ENCODE measurements around the gene SSU72.

DNA sequence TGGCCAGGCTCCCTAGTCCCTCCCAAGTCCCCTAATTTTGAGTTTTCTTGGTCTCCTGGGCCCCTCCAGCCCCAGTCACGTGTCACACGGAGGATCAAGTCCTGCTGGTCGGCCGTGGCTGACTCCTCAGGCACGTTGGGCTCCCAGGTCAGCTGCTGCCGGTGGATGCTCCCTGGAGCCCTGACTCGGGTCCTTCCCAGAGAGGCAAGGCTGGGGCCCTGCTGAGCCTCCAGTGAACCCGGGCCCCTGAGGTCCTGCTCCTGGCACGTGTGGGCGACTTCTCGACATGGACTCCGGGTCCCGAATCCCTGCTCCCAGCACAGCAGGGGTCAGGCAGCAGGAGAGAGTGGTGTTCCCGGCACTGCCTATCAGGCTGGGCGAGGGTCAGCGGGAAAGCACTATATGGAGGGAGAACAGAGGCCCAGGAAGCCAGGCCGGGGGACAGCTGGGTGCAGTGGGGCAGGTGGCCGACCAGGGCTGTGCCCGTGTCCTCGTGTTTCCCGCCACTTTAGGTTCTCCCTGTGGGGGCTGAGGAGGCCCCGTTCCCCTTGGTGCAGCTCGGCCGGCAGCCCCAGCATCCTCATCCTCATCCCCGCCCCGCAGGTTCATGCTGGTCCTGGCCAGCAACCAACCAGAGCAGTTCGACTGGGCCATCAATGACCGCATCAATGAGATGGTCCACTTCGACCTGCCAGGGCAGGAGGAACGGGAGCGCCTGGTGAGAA is 47.4 kb downstream of the SSU72 start:
- TF ChIP-seq CTCF (IDR thresholded peaks at IDR 0.05) (no peak), TCF7L2 (IDR thresholded peaks at IDR 0.05; ENCODE audit: low read depth, low read length) (no peak), POLR2AphosphoS5 (IDR thresholded peaks at IDR 0.05; ENCODE audit: low read depth, low read length) (no peak), SIN3A (IDR thresholded peaks at IDR 0.05; ENCODE audit: borderline replicate concordance, insufficient read depth, low read depth, low read length) (no peak)
- TF ChIP-seq, protein P1, sequence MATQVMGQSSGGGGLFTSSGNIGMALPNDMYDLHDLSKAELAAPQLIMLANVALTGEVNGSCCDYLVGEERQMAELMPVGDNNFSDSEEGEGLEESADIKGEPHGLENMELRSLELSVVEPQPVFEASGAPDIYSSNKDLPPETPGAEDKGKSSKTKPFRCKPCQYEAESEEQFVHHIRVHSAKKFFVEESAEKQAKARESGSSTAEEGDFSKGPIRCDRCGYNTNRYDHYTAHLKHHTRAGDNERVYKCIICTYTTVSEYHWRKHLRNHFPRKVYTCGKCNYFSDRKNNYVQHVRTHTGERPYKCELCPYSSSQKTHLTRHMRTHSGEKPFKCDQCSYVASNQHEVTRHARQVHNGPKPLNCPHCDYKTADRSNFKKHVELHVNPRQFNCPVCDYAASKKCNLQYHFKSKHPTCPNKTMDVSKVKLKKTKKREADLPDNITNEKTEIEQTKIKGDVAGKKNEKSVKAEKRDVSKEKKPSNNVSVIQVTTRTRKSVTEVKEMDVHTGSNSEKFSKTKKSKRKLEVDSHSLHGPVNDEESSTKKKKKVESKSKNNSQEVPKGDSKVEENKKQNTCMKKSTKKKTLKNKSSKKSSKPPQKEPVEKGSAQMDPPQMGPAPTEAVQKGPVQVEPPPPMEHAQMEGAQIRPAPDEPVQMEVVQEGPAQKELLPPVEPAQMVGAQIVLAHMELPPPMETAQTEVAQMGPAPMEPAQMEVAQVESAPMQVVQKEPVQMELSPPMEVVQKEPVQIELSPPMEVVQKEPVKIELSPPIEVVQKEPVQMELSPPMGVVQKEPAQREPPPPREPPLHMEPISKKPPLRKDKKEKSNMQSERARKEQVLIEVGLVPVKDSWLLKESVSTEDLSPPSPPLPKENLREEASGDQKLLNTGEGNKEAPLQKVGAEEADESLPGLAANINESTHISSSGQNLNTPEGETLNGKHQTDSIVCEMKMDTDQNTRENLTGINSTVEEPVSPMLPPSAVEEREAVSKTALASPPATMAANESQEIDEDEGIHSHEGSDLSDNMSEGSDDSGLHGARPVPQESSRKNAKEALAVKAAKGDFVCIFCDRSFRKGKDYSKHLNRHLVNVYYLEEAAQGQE (IDR thresholded peaks at IDR 0.05; ENCODE audit: insufficient read depth in 1 of 2, low read depth in 2 of 2, low read length in 1 of 2) = no peak

Measured in Panc1 (cell line).